ENCODE data around the gene SNRPD2.
A peak's percentile ranks its signal among the peaks of the same experiment; 100 is the strongest.

SNRPD2 gene

DNA sequence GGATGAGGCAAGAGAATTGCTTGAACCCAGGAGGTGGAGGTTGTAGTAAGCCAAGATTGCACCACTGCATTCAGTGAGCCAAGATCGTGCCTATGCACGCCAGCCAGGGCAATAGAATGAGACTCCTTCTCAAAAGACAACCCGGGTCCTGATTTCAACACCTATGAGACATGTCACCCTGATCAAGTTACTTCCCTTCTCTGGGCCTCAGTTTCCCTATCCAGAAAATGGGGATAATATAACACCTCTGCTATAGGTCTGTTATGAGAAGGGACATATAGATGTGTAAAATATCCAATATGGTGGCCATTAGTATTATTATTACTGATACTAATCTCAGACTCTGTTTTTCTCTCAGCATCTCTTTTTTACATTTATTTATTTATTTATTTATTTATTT, 36.7 kb downstream of the SNRPD2 start:
- no peak for DNase-seq

DNA sequence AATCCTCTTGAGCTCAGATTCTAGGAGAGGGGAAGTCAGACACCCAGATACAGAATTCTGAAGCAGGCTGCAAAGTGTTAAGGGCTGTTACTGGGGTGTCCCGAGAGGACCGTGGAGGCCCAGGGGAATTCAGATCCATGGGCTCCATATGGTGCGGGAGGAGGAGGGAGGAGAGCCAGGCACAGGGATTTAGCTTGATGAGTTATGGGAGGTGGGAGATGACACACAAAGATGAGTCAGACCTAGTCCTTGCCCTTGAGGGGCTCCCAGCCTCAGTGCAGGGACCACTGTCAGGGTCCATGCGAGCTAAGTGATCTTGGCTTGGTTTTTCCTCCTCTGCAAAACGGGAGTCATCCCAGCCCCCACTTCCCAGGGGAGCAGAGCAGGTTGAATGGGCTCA, 38.1 kb downstream of the SNRPD2 start:
- DNase-seq: no peak

DNA sequence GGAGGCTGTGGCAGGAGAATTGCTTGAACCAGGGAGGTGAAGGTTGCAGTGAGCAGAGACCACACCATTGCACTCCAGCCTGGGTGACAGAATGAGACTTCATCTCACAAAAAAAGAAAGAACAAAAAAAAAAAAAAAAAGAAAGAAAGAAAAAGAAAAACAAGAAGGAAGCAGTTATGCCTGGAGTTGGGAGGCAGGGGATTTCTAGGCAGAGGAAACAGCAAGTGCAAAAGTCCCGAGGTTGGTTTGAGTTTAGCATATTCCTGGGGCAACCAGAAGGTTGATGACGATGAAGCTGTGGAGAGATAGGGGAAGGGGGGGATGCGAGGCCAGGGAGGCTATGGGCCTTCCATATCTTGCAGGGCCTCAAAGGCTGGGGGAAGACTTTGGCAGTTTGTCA, 41.0 kb downstream of the SNRPD2 start:
- no peak for DNase-seq

DNA sequence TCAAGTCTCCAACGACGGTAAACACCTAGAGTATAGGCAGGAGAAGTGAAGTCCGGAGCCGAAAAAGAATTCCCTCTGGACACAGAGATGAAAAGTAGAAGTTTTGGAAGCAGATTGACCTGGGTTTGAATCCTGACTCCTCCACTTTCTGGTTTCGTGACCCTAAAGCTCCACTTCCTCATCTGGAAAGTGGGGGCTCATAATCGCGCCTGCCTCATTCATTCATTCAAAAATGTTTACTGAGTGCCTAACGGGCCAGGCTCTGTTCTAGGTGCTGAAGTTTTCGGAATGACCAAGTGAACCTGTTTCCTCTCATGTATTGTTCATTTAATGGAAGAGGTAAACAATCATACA, 45.4 kb downstream of the SNRPD2 start:
- DNase-seq: no peak

DNA sequence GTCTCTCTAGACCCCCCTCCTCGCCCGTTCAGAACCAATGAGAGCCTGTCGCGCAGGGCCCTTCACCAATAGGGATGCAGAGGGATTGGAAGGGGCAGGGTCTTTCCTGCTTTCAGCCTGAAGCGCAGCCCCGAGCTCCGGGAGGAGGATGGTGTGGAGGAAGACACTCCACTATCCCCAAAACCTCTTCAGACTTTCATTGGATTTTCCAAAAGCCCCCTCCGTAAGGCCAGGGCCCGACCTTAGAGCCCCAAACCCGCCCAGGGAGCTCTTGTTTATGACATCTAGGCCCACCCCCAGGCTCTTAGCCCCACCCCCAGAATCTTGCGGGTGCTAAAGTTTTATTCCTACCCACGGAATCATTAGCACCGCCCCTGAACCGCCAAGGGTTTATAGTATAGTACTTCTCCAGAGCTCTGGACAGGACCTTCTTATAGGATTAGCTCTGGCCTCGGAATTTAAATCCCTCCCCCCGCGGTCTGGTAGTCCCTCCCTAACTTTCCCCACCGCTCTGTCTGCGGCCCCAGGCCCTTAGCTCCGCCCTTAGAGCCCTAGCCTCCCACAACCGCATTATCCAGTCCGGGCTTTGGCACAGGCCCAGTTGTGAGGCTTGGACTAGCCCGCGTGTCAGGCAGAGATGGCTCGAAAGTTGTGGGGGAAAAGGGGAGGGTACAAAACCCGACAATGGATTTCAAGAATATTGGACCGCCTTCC, 46.0 kb downstream of the SNRPD2 start:
- DNase-seq: peak; percentile 87

DNA sequence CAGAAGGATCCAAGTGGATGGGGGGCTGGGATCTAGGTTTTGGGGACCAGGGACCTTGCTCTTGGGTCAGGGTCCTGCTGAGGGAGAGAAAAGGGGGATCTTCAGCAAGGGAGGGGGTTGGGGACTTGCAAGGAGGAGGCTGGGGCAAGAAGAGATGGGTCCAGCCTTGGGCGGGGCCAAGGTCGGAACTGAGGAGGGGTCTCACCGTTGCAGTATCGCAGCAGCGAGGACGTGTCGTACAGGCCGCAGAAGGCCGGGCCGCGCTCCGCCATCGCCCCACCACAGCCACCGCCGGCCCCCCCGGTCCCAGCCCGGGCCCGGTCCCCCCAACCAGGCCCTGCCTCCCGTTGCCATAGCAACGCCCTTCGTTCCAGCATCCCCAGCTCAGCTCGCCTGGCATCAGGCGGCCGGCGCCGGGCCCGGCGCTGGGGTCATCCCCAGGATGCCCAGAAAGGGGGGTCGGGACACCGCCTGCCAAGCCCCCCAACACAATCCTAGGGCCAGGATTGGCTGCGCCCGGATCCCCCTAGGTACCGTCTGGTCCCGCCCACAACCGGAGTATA, 46.6 kb downstream of the SNRPD2 start:
- DNase-seq: no peak

DNA sequence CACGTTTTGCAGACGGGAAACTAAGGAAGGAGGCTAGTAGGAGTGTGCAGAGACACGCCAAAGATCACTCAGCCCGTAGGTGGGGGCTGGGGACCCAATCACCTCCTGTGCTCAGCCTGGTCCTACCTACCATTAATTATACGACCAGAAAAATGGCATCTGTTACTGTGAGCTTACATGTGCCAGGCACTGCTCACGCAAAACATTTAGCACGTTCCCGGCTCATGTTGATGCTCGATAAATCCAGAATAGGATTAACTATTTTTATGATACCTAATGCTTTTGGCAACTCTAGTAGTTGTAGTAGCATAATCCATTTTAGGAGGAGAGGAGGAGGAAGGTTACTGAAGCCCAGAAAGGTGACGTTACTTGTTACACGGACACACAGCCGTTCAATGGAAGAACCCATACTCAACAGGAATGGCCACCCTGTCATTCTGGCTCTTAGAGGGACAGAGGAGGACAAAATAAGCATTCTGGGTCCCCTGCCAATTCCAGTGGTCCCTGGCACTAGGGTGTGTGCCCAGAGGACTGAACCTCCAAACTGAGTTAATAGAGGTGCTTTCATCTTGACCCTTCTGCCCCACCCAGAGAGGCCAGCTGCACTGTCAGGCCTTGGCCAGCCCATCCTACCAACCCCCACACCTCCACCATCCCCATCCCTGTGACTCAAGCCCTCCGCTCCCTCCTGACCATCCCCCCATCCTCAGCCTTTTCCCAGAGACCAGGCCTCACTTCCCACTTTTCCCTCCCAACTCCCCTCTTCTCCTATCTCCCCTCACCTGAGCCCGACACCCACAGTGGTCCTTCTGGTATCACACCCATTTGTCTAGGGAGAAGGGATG, 47.6 kb downstream of the SNRPD2 start:
- no peak for DNase-seq

DNA sequence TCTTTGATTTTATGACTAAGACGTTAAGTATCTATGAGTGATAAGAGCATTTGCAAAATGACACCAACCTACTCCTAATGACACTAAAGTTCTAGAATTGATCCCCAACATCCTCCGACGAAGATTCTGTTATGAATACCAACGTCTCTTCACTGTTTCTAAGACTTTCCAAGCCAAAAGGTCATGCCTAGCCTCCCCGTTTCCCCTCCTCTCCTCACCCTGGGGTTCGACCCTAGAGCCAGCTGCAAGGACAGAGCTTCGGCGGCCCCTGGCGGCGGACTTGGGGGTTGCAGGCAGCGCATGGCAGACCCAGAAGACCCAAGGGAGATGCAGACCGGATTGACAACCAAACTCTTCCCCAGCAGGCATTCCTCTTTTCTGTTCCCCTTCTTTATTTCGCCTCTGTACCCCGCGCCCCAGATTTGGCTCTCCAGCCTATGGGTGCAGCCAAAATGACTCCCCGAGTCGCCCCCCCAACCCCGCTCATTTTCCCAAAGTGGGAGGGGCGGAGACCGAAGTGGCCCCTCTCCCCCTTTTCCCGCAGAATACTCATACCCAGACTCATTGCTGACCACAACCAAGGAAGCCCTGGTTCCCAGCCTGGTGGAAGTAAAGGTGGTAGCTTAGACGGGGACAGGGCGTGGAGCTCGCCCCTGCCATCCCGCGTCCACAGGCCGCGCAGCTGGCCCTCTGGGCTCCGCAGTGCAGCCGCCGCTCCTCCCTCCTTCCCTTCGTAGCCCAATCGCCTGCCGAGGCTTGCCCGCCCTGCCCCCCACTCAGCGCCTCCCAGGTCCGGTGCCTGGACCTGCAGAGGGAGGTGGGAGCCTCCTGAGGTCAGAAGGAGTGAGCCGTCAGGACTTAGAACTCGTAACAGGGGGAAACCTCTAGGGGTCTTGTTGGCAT, 48.5 kb downstream of the SNRPD2 start:
- DNase-seq: peak; percentile 99

DNA sequence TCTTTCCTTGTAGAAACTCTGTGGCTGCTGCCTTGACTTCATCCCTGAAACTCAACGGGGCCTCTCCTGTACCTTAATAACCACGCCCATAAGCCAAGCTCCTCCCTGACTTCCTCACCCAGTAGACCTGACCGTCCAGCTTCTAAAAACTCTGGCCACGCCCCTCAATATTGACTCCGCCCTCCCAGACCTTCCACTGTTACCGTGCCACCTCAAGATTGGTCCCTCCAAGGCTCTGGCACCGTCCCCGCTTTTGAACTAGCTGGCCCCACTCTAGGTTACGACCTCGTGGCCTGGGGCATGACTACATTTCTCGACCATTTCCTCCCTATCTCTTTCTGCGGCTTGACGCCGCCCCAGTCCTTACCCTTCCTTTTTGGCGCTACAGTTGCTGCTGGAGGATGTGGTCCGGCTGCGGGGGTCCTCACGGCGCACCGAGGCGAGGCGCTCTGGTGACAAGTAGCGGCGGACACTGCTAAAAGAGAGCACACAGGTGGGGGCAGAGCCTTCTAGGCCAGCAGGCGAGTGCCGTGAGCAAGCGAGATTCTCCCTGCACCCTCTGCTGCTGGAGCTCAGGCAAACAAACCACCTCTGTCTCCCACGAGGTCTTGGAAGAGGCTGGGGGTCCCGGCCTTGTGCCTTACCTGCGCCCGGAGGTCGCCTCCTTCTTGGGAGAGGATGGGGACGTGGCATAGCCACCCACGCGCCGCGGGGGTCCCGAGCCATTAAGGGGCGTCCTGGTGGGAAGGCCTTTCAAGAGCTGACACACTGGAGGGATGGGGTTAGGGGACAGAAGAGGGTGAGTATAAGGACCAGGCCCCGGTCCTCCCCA, 50.3 kb downstream of the SNRPD2 start:
- peak; percentile 92 for DNase-seq

DNA sequence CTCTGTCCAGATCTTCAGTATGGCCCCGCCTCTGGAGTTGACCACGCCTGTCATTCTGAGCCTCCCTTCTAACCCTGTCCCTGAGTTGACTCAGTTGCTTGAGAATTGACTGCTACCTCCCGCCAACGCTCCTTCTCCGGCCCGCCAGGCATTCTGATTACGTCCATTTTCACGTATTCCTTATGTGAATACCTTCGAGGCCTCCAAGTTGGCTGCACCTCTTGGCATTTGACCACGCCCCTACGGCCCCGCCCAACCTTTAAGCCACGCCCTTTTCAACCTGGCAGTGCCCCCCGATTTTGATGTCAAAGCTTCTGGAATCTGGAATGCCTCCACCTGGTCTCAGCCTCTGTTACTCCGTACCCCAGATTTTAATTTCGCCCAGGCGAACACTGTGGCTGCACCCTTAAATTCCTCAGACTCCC, 50.9 kb downstream of the SNRPD2 start:
- DNase-seq: peak; percentile 85

DNA sequence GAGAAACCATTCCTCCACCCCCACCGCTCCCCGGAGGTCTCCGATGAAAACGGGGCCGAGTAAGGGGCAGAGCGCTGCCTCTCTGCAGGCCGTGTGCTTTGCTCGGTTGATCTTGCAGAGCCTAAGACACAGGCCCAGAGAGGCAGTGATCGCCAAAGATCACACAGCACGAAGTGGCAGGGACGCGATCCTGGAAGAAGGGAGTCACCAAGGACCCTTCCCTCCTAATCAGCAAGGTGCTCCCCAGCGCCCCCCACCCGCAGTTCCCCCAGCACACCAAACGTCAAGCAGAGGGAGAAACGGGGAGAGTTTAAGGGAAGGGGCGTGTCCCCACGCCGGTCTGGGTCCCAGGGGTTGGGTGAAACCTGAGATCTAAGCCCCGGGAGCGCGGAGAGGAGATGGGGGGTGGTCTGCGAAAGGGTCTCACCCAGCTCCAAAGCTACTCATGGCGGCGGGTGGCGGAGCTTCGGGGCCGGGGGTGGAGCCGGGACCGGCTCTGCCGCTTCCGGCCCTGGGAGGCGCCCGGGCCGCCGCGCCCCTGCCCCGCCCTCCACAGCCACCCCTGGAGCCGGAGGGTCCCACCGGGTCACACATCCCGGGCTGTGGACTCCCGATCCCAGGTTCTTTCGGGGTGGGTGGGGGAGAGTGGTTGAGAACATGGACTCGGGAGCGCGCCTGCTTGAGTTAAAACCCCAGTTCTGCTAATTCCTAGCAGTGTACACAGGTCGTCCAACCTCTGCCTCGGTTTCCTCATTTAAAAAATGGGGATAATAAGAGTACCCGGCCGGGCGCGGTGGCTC, 52.6 kb downstream of the SNRPD2 start, which contains the start of gene EML2:
Gene EML2 (minus strand): TSS at position 468 of the 800 bp plus-strand sequence. CDS start 21 bp downstream, at position 447.
- DNase-seq: peak; percentile 79

DNA sequence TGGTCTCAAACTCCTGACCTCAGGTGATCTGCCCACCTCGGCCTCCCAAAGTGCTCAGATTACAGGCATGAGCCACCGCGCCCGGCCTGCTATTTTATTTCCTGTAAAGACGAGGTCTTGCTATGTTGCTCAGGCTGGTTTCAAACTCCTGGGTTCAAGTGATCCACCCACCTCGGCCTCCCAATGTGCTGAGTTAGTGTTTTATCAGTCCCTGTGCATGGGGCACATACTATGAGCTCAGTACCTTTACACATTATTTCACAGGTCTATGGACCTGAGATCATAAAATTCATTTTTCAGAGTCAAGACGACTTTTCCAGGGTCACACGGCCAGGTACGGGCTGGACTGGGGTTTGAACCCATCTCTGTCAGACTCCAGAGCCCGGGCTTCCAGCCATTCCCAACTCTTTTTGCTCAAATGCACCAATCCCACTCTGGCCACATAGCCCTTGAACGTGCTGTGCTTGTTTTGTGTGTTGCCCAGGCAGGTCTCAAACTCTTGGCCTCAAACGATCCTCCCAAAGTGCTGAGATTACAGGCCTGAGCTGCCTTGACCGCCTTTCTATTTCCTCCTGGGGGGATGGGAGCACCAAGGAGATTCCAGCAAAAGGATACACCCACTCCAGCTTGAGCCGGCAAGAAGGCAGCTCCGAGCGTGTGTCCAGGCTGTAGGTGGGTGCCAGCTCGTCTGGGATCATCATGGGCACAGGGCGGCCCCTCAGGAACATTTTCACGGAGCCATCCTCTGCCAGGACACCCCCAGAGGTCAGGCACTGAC, 53.7 kb downstream of the SNRPD2 start:
- DNase-seq: no peak
